Adrenal gland (tissue), 5 donors: Measurements from ENCODE around the gene CLEC4G.
"Not testable (repeated sequence)": the region's sequence is repeated elsewhere in the genome, so short reads cannot be mapped to it uniquely, and the experiment has no call there.

Source experiments
- POLR2A ChIP-seq, 2 donors: fragments of 450-650 bp; IDR thresholded peaks; one replicate each; pipeline ENCODE4 v1.6.1; 2017; ENCODE audit warnings: antibody characterized with exemption in 2 of 2, mild to moderate bottlenecking in 2 of 2, moderate library complexity in 1 of 2
- TF ChIP-seq, protein P1 (sequence below), 6 experiments: fragments of 450-650 bp in 4 of 6; fragments of 200-600 bp in 2 of 6; sonication (generic) in 1 of 6; IDR thresholded peaks; 1 replicate in 5 of 6; 2 replicates in 1 of 6; pipeline versions ENCODE4 v1.5.1 to v1.8.0; 2016 to 2021; ENCODE audit warnings: antibody characterized with exemption in 6 of 6, mild to moderate bottlenecking in 2 of 6, moderate library complexity in 1 of 6
- donor health status: DM: no; HTN: no; CAD: no.

DNA sequence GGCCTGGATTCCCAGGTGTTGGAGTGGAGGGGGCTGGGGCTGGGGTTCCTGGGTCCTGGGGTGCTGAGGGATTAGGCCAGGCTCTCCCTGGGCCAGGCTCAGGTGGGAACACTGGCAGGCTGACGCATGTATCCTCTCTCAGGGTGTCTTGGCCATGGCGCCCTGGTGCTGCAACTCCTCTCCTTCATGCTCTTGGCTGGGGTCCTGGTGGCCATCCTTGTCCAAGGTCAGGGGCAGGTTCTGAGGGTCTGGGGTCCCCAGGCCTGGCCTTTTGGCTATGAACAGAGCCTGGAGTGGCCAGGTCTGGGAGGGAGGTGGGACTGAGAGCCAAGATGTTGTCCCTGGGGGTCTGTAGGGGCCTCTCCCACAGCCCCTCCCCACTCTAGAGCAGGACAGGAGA is 33.1 kb upstream of the CLEC4G start:
- TF ChIP-seq POLR2A (IDR thresholded peaks at IDR 0.05), result not testable (repeated sequence)
- TF ChIP-seq, protein P1, sequence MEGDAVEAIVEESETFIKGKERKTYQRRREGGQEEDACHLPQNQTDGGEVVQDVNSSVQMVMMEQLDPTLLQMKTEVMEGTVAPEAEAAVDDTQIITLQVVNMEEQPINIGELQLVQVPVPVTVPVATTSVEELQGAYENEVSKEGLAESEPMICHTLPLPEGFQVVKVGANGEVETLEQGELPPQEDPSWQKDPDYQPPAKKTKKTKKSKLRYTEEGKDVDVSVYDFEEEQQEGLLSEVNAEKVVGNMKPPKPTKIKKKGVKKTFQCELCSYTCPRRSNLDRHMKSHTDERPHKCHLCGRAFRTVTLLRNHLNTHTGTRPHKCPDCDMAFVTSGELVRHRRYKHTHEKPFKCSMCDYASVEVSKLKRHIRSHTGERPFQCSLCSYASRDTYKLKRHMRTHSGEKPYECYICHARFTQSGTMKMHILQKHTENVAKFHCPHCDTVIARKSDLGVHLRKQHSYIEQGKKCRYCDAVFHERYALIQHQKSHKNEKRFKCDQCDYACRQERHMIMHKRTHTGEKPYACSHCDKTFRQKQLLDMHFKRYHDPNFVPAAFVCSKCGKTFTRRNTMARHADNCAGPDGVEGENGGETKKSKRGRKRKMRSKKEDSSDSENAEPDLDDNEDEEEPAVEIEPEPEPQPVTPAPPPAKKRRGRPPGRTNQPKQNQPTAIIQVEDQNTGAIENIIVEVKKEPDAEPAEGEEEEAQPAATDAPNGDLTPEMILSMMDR (IDR thresholded peaks at IDR 0.05), result not testable (repeated sequence)
